WTC11 (cell line): ENCODE results near the gene GHSR. TPM values are rescaled to one million over a fixed set of nuclear protein-coding genes. Genes with fewer than 3 reads are reported as not detected.

Experiments used
- ATAC-seq: fragments of 200-7000 bp; cut with Tn5 transposase; 2 replicates; pipeline ENCODE4 v1.10.0; 2021; ENCODE audit warnings: mild to moderate bottlenecking, moderate library complexity
- CTCF ChIA-PET: fragments of 300-600 bp; sonication (Branson Sonifier 250); formaldehyde crosslinking; loops from one replicate; lab custom pipeline; 2021; ENCODE audit warnings: antibody characterized with exemption; lab: Charles Lee
- POLR2A ChIA-PET: fragments of 350-600 bp; sonication (Branson Sonifier 250); formaldehyde crosslinking; loops from one replicate; lab custom pipeline; 2021; ENCODE audit warnings: antibody characterized with exemption; lab: Charles Lee
- DNase-seq: peaks from one replicate; pipeline ENCODE4 v3.0.0; 2021; ENCODE audit warnings: low spot score
- H3K27ac Mint-ChIP-seq: 2 replicates; pipeline ENCODE4 v1.8.0; 2021; ENCODE audit warnings: mixed read lengths
- H3K27me3 Mint-ChIP-seq: 2 replicates; pipeline ENCODE4 v1.8.0; 2021; ENCODE audit warnings: low read depth, mild to moderate bottlenecking, moderate library complexity, mixed read lengths
- H3K36me3 Mint-ChIP-seq: 2 replicates; pipeline ENCODE4 v1.8.0; 2021; ENCODE audit warnings: mixed read lengths
- H3K4me1 Mint-ChIP-seq: 2 replicates; pipeline ENCODE4 v1.8.0; 2022; ENCODE audit warnings: mixed read lengths
- H3K4me3 Mint-ChIP-seq: 2 replicates; pipeline ENCODE4 v1.8.0; 2021; ENCODE audit warnings: mild to moderate bottlenecking, moderate library complexity, mixed read lengths
- H3K9me3 Mint-ChIP-seq: 2 replicates; pipeline ENCODE4 v1.8.0; 2021; ENCODE audit warnings: mixed read lengths
- CBFB ChIP-seq: sonication (generic); formaldehyde crosslinking; IDR thresholded peaks from 2 replicates; pipeline ENCODE4 v1.8.1; 2022; ENCODE audit warnings: mild to moderate bottlenecking, low read depth, missing genetic modification reagents
- CREB1 ChIP-seq: sonication (generic); formaldehyde crosslinking; IDR thresholded peaks from 2 replicates; pipeline ENCODE4 v1.8.0; 2023; ENCODE audit warnings: mild to moderate bottlenecking, missing genetic modification reagents
- FOXK1 ChIP-seq: sonication (generic); formaldehyde crosslinking; IDR thresholded peaks from 2 replicates; pipeline ENCODE4 v1.8.0; 2022; ENCODE audit warnings: mild to moderate bottlenecking, moderate library complexity, missing genetic modification reagents
- FOXP1 ChIP-seq: sonication (generic); formaldehyde crosslinking; IDR thresholded peaks from 2 replicates; pipeline ENCODE4 v1.8.0; 2022; ENCODE audit warnings: missing genetic modification reagents, mild to moderate bottlenecking, moderate library complexity, borderline replicate concordance
- GRHL2 ChIP-seq: fragments of 250-450 bp; sonication (Bioruptor Pico); IDR thresholded peaks from 2 replicates; pipeline ENCODE4 v1.8.0; 2022; ENCODE audit warnings: mild to moderate bottlenecking, moderate library complexity; ENCODE audit not compliant: insufficient replicate concordance, severe bottlenecking
- JUN ChIP-seq: sonication (generic); formaldehyde crosslinking; IDR thresholded peaks from 2 replicates; pipeline ENCODE4 v1.8.0; 2023; ENCODE audit warnings: mild to moderate bottlenecking, missing genetic modification reagents
- NR1H2 ChIP-seq: sonication (generic); formaldehyde crosslinking; IDR thresholded peaks from 2 replicates; pipeline ENCODE4 v1.9.0; 2021; ENCODE audit warnings: mild to moderate bottlenecking, moderate library complexity, missing genetic modification reagents
- TP53 ChIP-seq: sonication (generic); formaldehyde crosslinking; IDR thresholded peaks from 2 replicates; pipeline ENCODE4 v1.8.1; 2023; ENCODE audit warnings: mild to moderate bottlenecking, missing genetic modification reagents
- ZNF138 ChIP-seq: sonication (generic); formaldehyde crosslinking; conservative IDR thresholded peaks from 2 replicates; pipeline ENCODE4 v1.8.1; 2022; ENCODE audit warnings: mild to moderate bottlenecking, moderate library complexity, missing genetic modification reagents
- ZNF232 ChIP-seq: sonication (generic); formaldehyde crosslinking; IDR thresholded peaks from 2 replicates; pipeline ENCODE4 v1.8.0; 2022; ENCODE audit warnings: mild to moderate bottlenecking, missing genetic modification reagents
- ZNF263 ChIP-seq: sonication (generic); formaldehyde crosslinking; IDR thresholded peaks from 2 replicates; pipeline ENCODE4 v1.8.1; 2022; ENCODE audit warnings: low read depth, mild to moderate bottlenecking, moderate library complexity, missing genetic modification reagents
- ZNF396 ChIP-seq: fragments of 250-450 bp; sonication (Bioruptor Pico); IDR thresholded peaks from 2 replicates; pipeline ENCODE4 v1.8.0; 2021; ENCODE audit warnings: mild to moderate bottlenecking, moderate library complexity, borderline replicate concordance
- ZNF416 ChIP-seq: fragments of 250-450 bp; sonication (Bioruptor Pico); IDR thresholded peaks from 2 replicates; pipeline ENCODE4 v1.9.0; 2021; ENCODE audit warnings: mild to moderate bottlenecking, inconsistent platforms
- total RNA-seq: library from RNA; stranded (reverse); gene quantifications from 3 replicates; pipeline ENCODE4 v1.2.3, GENCODE V29; 2021
- TF ChIP-seq, protein P1 (sequence below): sonication (generic); formaldehyde crosslinking; IDR thresholded peaks from 2 replicates; pipeline ENCODE4 v1.8.0; 2022; ENCODE audit warnings: mild to moderate bottlenecking, missing genetic modification reagents
- TF ChIP-seq, protein P2 (sequence below): fragments of 250-450 bp; sonication (Bioruptor Pico); IDR thresholded peaks from 2 replicates; pipeline ENCODE4 v1.9.0; 2021; ENCODE audit warnings: moderate library complexity, mild to moderate bottlenecking, inconsistent platforms, borderline replicate concordance
- TF ChIP-seq, protein P3 (sequence below): sonication (generic); formaldehyde crosslinking; IDR thresholded peaks from 2 replicates; pipeline ENCODE4 v1.8.1; 2022; ENCODE audit warnings: mild to moderate bottlenecking, moderate library complexity, missing genetic modification reagents
- TF ChIP-seq, protein P4 (sequence below): sonication (generic); formaldehyde crosslinking; IDR thresholded peaks from 2 replicates; pipeline ENCODE4 v1.8.0; 2022; ENCODE audit warnings: mild to moderate bottlenecking, missing genetic modification reagents
- TF ChIP-seq, protein P5 (sequence below): sonication (generic); formaldehyde crosslinking; IDR thresholded peaks from 2 replicates; pipeline ENCODE4 v1.8.1; 2022; ENCODE audit warnings: low read depth, mild to moderate bottlenecking, moderate library complexity, missing genetic modification reagents, borderline replicate concordance
- TF ChIP-seq, protein P6 (sequence below): sonication (generic); formaldehyde crosslinking; IDR thresholded peaks from 2 replicates; pipeline ENCODE4 v1.8.1; 2023; ENCODE audit warnings: mild to moderate bottlenecking, missing genetic modification reagents, moderate library complexity
- TF ChIP-seq, protein P7 (sequence below): sonication (generic); formaldehyde crosslinking; IDR thresholded peaks from 2 replicates; pipeline ENCODE4 v1.8.0; 2022; ENCODE audit warnings: missing genetic modification reagents
- TF ChIP-seq, protein P8 (sequence below): sonication (generic); formaldehyde crosslinking; IDR thresholded peaks from 2 replicates; pipeline ENCODE4 v1.8.1; 2022; ENCODE audit warnings: mild to moderate bottlenecking, missing genetic modification reagents, moderate library complexity, borderline replicate concordance

Gene GHSR
- total RNA-seq, 1 experiment from 2014 or later: not detected

DNA sequence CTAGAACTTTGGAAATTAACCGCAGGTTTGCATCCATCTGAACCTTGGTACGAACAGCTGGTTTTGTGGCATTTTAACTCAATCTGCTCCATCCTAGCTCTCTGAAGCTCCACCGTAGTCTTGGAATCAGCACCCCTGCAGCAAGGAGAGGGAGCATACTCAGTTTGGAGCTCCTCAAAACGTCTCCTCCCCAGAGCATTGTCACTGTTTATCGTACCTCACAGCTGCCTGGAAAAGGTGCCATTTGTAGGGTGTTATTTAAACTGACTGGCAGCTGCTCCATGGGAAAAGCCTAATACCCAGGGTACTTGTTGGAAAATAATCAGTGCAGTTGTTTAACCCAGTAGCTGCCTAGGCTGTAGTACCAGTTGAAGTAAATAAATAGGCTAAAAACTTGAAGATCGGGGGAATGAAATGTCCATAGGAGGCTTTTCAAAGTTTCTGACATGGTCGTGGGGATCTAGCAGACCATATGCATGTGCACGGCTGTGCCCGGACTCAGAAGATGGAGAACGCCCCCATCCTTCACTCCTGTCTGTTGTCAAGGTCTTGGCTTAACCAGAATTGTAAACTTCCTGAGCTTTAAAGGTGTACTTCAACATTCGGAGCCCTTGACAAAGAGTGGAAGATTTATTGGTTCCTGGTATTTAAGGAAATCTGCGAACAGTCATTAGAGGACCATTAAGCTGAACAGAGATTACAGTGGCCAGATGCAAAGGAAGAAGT is 43.9 kb downstream of the GHSR start:
- TF ChIP-seq CBFB: no peak
- no peak for TF ChIP-seq FOXK1 (CRISPR knock-in tag)
- no peak for TF ChIP-seq ZNF263 (CRISPR knock-in tag)
- TF ChIP-seq, protein P1, sequence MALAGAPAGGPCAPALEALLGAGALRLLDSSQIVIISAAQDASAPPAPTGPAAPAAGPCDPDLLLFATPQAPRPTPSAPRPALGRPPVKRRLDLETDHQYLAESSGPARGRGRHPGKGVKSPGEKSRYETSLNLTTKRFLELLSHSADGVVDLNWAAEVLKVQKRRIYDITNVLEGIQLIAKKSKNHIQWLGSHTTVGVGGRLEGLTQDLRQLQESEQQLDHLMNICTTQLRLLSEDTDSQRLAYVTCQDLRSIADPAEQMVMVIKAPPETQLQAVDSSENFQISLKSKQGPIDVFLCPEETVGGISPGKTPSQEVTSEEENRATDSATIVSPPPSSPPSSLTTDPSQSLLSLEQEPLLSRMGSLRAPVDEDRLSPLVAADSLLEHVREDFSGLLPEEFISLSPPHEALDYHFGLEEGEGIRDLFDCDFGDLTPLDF (CRISPR knock-in tag): no peak
- TF ChIP-seq JUN (CRISPR knock-in tag): no peak
- no peak for TF ChIP-seq GRHL2 (CRISPR knock-in tag)
- TF ChIP-seq ZNF396: no peak
- TF ChIP-seq, protein P2, sequence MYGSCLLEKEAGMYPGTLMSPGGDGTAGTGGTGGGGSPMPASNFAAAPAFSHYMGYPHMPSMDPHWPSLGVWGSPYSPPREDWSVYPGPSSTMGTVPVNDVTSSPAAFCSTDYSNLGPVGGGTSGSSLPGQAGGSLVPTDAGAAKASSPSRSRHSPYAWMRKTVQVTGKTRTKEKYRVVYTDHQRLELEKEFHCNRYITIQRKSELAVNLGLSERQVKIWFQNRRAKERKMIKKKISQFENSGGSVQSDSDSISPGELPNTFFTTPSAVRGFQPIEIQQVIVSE (CRISPR knock-in tag): no peak
- TF ChIP-seq, protein P3, sequence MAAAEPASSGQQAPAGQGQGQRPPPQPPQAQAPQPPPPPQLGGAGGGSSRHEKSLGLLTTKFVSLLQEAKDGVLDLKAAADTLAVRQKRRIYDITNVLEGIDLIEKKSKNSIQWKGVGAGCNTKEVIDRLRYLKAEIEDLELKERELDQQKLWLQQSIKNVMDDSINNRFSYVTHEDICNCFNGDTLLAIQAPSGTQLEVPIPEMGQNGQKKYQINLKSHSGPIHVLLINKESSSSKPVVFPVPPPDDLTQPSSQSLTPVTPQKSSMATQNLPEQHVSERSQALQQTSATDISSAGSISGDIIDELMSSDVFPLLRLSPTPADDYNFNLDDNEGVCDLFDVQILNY (CRISPR knock-in tag): no peak
- TF ChIP-seq, protein P4, sequence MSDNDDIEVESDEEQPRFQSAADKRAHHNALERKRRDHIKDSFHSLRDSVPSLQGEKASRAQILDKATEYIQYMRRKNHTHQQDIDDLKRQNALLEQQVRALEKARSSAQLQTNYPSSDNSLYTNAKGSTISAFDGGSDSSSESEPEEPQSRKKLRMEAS (CRISPR knock-in tag): no peak
- TF ChIP-seq ZNF232: no peak
- TF ChIP-seq FOXP1 (CRISPR knock-in tag): no peak
- TF ChIP-seq, all 79 proteins: peak for 0
- H3K4me3 Mint-ChIP-seq: no peak overlapping the region
- DNase-seq: no peak
- ChIA-PET CTCF (no interaction called here), POLR2A (no interaction called here)
- peaks cover 17% of the 10 kb centered on the region for H3K36me3 Mint-ChIP-seq
- H3K27ac Mint-ChIP-seq: no peak overlapping the region
- H3K27me3 Mint-ChIP-seq: no peaks in the 10 kb centered on the region
- peaks cover 11% of the 10 kb centered on the region for H3K9me3 Mint-ChIP-seq
- no peak for ATAC-seq
- H3K4me1 Mint-ChIP-seq: no peaks in the 10 kb centered on the region

DNA sequence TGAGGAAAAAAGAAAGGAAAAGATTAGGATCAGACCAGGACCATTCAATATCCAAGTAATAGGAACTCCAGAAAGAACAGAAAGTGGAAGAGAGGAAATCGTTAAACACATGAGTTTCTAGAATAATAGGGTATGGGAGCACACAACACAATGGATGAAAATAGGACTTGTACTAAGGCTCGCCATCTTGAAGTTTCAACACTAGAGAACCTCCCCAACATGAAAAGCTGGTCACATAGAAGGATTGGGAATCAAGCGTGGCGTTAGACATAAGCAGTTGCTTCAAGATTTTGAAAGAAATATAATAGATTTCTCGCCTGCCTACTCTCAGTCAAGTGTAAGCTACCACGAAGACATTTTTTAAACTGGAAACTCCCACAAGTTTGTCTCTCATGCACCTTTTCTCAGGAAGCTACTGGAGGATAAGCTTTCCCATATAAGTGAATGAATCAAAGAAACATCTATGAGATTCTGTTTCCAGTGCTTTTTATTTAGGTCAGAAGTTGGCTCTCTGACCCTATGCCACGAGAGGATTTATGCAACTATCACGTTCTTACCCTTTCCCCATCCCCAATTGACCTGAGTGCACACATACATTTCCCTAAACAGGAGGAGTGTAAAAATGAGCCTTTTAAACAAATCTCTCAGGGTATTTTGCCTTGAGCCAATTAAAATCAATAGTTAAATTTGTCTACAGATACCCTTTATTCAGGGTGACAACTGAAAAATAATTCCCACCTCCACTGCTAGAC is 45.2 kb downstream of the GHSR start:
- no peaks in the 10 kb centered on the region for H3K4me1 Mint-ChIP-seq
- ChIA-PET CTCF (no interaction called here), POLR2A (no interaction called here)
- peaks cover 11% of the 10 kb centered on the region for H3K9me3 Mint-ChIP-seq
- no peak overlapping the region for H3K27ac Mint-ChIP-seq
- ATAC-seq (no peak), DNase-seq (no peak)
- H3K36me3 Mint-ChIP-seq: peaks cover 17% of the 10 kb centered on the region
- TF ChIP-seq, protein P5, sequence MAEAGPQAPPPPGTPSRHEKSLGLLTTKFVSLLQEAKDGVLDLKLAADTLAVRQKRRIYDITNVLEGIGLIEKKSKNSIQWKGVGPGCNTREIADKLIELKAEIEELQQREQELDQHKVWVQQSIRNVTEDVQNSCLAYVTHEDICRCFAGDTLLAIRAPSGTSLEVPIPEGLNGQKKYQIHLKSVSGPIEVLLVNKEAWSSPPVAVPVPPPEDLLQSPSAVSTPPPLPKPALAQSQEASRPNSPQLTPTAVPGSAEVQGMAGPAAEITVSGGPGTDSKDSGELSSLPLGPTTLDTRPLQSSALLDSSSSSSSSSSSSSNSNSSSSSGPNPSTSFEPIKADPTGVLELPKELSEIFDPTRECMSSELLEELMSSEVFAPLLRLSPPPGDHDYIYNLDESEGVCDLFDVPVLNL: no peak
- TF ChIP-seq, protein P6, sequence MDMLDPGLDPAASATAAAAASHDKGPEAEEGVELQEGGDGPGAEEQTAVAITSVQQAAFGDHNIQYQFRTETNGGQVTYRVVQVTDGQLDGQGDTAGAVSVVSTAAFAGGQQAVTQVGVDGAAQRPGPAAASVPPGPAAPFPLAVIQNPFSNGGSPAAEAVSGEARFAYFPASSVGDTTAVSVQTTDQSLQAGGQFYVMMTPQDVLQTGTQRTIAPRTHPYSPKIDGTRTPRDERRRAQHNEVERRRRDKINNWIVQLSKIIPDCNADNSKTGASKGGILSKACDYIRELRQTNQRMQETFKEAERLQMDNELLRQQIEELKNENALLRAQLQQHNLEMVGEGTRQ (CRISPR knock-in tag): no peak
- TF ChIP-seq ZNF138 (CRISPR knock-in tag): no peak
- no peak overlapping the region for H3K4me3 Mint-ChIP-seq
- no peaks in the 10 kb centered on the region for H3K27me3 Mint-ChIP-seq

DNA sequence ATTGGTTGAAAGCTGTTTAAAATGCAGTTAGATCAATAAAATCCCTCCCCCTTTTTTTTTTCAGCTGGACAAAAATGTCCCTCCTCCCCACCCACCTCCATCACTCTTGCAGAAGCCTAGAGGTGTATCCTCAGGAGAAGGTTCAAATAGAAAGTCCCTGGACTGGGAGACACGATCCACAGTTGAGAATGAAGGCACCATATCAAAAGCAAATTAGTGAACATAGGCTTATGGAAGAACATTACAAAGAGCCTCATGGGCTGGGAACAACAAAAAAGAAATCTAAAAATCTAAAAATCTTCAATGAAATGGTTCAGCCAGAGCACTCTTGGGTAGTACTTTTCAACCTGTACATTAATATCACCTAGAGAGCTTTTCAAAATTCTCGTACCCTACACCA is 46.2 kb downstream of the GHSR start:
- Mint-ChIP-seq H3K27me3 (no peaks in the 10 kb centered on the region), H3K4me1 (no peaks in the 10 kb centered on the region), H3K4me3 (no peak overlapping the region), H3K9me3 (peaks cover 11% of the 10 kb centered on the region), H3K27ac (no peak overlapping the region), H3K36me3 (peaks cover 17% of the 10 kb centered on the region)
- ATAC-seq (no peak), DNase-seq (no peak)
- ChIA-PET POLR2A (no interaction called here), CTCF (no interaction called here)
- TF ChIP-seq, protein P7, sequence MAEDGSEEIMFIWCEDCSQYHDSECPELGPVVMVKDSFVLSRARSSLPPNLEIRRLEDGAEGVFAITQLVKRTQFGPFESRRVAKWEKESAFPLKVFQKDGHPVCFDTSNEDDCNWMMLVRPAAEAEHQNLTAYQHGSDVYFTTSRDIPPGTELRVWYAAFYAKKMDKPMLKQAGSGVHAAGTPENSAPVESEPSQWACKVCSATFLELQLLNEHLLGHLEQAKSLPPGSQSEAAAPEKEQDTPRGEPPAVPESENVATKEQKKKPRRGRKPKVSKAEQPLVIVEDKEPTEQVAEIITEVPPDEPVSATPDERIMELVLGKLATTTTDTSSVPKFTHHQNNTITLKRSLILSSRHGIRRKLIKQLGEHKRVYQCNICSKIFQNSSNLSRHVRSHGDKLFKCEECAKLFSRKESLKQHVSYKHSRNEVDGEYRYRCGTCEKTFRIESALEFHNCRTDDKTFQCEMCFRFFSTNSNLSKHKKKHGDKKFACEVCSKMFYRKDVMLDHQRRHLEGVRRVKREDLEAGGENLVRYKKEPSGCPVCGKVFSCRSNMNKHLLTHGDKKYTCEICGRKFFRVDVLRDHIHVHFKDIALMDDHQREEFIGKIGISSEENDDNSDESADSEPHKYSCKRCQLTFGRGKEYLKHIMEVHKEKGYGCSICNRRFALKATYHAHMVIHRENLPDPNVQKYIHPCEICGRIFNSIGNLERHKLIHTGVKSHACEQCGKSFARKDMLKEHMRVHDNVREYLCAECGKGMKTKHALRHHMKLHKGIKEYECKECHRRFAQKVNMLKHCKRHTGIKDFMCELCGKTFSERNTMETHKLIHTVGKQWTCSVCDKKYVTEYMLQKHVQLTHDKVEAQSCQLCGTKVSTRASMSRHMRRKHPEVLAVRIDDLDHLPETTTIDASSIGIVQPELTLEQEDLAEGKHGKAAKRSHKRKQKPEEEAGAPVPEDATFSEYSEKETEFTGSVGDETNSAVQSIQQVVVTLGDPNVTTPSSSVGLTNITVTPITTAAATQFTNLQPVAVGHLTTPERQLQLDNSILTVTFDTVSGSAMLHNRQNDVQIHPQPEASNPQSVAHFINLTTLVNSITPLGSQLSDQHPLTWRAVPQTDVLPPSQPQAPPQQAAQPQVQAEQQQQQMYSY: no peak
- TF ChIP-seq ZNF416 (CRISPR knock-in tag) (no peak), TP53 (CRISPR knock-in tag) (no peak), NR1H2 (CRISPR knock-in tag) (no peak), CREB1 (CRISPR knock-in tag) (no peak)
- TF ChIP-seq, protein P8, sequence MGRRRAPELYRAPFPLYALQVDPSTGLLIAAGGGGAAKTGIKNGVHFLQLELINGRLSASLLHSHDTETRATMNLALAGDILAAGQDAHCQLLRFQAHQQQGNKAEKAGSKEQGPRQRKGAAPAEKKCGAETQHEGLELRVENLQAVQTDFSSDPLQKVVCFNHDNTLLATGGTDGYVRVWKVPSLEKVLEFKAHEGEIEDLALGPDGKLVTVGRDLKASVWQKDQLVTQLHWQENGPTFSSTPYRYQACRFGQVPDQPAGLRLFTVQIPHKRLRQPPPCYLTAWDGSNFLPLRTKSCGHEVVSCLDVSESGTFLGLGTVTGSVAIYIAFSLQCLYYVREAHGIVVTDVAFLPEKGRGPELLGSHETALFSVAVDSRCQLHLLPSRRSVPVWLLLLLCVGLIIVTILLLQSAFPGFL (CRISPR knock-in tag): no peak
